Breast epithelium (tissue), 3 donors: ENCODE data around the gene PFN3.

Source experiments
- CTCF ChIP-seq, 3 donors: fragments of 450-650 bp; IDR thresholded peaks; one replicate each; pipeline ENCODE4 v1.5.1; 2016 to 2017; ENCODE audit warnings: antibody characterized with exemption in 3 of 3, mild to moderate bottlenecking in 3 of 3, moderate library complexity in 3 of 3
- POLR2A ChIP-seq: fragments of 450-650 bp; IDR thresholded peaks from one replicate; pipeline ENCODE4 v1.6.1; 2016; ENCODE audit warnings: antibody characterized with exemption, mild to moderate bottlenecking, moderate library complexity
- POLR2AphosphoS5 ChIP-seq, 3 donors: sonication (generic); formaldehyde crosslinking; IDR thresholded peaks; one replicate each; pipeline ENCODE4 v1.6.1; 2017; ENCODE audit warnings: antibody characterized with exemption in 3 of 3

GRCh38 chr5:177355868-177356168, 44.6 kb downstream of the PFN3 start:
- TF ChIP-seq POLR2A: no peak
- TF ChIP-seq POLR2AphosphoS5 (IDR thresholded peaks at IDR 0.05): no peak
- TF ChIP-seq CTCF (IDR thresholded peaks at IDR 0.05): no peak
